HepG2 (cell line): Measurements from ENCODE around the gene NSMCE1. TPM values are rescaled to one million over a fixed set of nuclear protein-coding genes. Genes with fewer than 3 reads are reported as not detected.

ENCODE experiments used
- DR1 ChIP-seq: sonication (generic); formaldehyde crosslinking; IDR thresholded peaks from 2 replicates; pipeline ENCODE4 v1.8.0; 2021; ENCODE audit warnings: mild to moderate bottlenecking, missing genetic modification reagents, inconsistent platforms
- ELF3 ChIP-seq: IDR thresholded peaks from 2 replicates; pipeline ENCODE4 v1.6.1; 2016; ENCODE audit warnings: missing genetic modification reagents, missing compliant biosample characterization
- FOSL2 ChIP-seq: sonication (generic); formaldehyde crosslinking; IDR thresholded peaks from 2 replicates; pipeline ENCODE4 v1.4.0; 2020; ENCODE audit warnings: missing genetic modification reagents
- GATAD2A ChIP-seq: IDR thresholded peaks from 2 replicates; pipeline ENCODE4 v1.6.1; 2016
- GFI1 ChIP-seq: sonication (generic); formaldehyde crosslinking; IDR thresholded peaks from 2 replicates; pipeline ENCODE4 v1.5.0; 2020; ENCODE audit warnings: missing genetic modification reagents, mild to moderate bottlenecking, borderline replicate concordance
- PAF1 ChIP-seq: IDR thresholded peaks from 2 replicates; pipeline ENCODE4 v1.6.1; 2016; ENCODE audit warnings: missing genetic modification reagents, missing compliant biosample characterization
- SMC3 ChIP-seq: IDR thresholded peaks from 2 replicates; pipeline ENCODE4 v1.6.1; 2011; ENCODE audit warnings: low read length, improper control_type of control experiment
- STAG1 ChIP-seq: sonication (generic); formaldehyde crosslinking; IDR thresholded peaks from 2 replicates; pipeline ENCODE4 v1.4.0; 2020; ENCODE audit warnings: missing genetic modification reagents
- XRCC5 ChIP-seq: fragments of 200-400 bp; formaldehyde crosslinking; optimal IDR thresholded peaks from 2 replicates; pipeline ENCODE3; 2017; ENCODE audit warnings: mild to moderate bottlenecking, low read length
- ZNF501 ChIP-seq: sonication (generic); formaldehyde crosslinking; IDR thresholded peaks from 2 replicates; pipeline ENCODE4 v1.5.1; 2020; ENCODE audit warnings: mild to moderate bottlenecking, moderate library complexity, missing genetic modification reagents
- ZNF572 ChIP-seq: sonication (generic); formaldehyde crosslinking; IDR thresholded peaks from 2 replicates; pipeline ENCODE4 v1.5.1; 2020; ENCODE audit warnings: mild to moderate bottlenecking, missing genetic modification reagents
- polyA plus RNA-seq, 8 experiments: library from polyadenylated mRNA; depleted of rRNA in 3 of 8; stranded (reverse) in 7 of 8; unstranded in 1 of 8; fragments of >200 nt; fragmentation: Illumina TruSeq in 4 of 8; extraction: Trizol in 4 of 8; gene quantifications; 2 replicates each; pipeline versions ENCODE4 v1.2.1 to v1.2.3, GENCODE V29; 2011 to 2016; ENCODE audit warnings: low read depth in 4 of 8, missing spikeins in 1 of 8, mixed read lengths in 1 of 8; ENCODE audit not compliant: insufficient read depth in 1 of 8
- total RNA-seq, 5 experiments: library from RNA; depleted of rRNA; stranded (reverse); fragments of >200 nt; fragmentation: Illumina TruSeq; extraction: Trizol; gene quantifications; 2 replicates each; pipeline ENCODE4 v1.2.3, GENCODE V29; 2016; ENCODE audit warnings: low read depth in 1 of 5
- TF ChIP-seq, protein P1 (sequence below): sonication (generic); formaldehyde crosslinking; IDR thresholded peaks from 2 replicates; pipeline ENCODE4 v1.5.1; 2020; ENCODE audit warnings: mild to moderate bottlenecking, moderate library complexity, missing genetic modification reagents
- TF ChIP-seq, protein P2 (sequence below): sonication (generic); formaldehyde crosslinking; IDR thresholded peaks from 2 replicates; pipeline ENCODE4 v1.4.0; 2020; ENCODE audit warnings: missing genetic modification reagents
- TF ChIP-seq, protein P3 (sequence below): sonication (generic); formaldehyde crosslinking; IDR thresholded peaks from 2 replicates; pipeline ENCODE4 v1.5.0; 2020; ENCODE audit warnings: mild to moderate bottlenecking, missing genetic modification reagents, moderate library complexity

The NSMCE1 gene
- total and polyA plus RNA-seq, 2 of the 13 experiments (the other 11 are each of a cell fraction or from before 2014, with no cell fraction given): 42.7 to 52.9 TPM

DNA sequence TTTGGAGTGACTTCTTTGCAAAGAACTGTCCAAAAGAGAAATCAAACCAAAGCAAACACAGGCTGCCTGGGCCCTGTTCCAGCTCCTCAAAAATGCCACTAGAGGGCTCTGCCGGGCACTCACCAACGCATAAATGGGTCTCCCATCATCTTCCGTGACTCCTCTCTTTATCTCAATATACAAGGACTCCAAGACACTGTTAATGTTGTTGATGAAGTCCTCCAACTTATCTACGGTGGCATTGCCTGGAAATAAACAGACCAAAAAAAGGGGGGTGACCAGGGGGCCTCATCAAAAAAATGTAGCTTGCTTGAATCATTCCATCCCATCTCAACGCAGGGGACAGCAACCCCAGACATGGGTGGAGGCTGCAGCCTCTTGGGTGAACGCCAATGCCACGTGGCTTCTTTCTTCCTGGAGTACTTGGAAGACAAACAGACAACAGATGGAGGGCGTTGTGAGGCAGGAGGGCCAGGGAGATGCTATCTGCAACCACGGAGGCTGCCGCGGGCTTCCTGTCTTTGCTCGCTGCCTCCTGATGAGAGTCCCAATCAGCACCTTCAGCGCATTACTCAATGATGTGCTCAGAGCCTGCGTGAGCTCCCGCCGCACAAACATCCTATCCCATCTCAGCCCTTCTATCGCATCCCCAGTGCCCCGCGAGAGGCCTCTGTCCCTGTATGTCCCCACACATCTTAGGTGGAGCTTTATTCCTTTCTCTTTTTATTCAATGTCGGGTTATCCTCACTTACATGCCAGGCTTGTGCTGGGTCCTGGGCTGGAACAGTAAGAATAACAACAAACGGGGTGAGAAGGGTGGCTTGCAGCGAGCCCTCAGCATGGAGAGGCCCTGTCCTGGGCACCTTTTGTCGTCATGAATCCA is 33.3 kb downstream of the NSMCE1 start (continued):
- TF ChIP-seq, protein P1, sequence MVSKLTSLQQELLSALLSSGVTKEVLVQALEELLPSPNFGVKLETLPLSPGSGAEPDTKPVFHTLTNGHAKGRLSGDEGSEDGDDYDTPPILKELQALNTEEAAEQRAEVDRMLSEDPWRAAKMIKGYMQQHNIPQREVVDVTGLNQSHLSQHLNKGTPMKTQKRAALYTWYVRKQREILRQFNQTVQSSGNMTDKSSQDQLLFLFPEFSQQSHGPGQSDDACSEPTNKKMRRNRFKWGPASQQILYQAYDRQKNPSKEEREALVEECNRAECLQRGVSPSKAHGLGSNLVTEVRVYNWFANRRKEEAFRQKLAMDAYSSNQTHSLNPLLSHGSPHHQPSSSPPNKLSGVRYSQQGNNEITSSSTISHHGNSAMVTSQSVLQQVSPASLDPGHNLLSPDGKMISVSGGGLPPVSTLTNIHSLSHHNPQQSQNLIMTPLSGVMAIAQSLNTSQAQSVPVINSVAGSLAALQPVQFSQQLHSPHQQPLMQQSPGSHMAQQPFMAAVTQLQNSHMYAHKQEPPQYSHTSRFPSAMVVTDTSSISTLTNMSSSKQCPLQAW: 0 out of 2 replicates have a peak, but pooled peaks have one; percentile 19
- TF ChIP-seq, protein P2, sequence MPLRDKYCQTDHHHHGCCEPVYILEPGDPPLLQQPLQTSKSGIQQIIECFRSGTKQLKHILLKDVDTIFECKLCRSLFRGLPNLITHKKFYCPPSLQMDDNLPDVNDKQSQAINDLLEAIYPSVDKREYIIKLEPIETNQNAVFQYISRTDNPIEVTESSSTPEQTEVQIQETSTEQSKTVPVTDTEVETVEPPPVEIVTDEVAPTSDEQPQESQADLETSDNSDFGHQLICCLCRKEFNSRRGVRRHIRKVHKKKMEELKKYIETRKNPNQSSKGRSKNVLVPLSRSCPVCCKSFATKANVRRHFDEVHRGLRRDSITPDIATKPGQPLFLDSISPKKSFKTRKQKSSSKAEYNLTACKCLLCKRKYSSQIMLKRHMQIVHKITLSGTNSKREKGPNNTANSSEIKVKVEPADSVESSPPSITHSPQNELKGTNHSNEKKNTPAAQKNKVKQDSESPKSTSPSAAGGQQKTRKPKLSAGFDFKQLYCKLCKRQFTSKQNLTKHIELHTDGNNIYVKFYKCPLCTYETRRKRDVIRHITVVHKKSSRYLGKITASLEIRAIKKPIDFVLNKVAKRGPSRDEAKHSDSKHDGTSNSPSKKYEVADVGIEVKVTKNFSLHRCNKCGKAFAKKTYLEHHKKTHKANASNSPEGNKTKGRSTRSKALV (CRISPR knock-in tag): 0 out of 2 replicates have a peak, but pooled peaks have one; percentile 34
- peak; percentile 21; the same call in 1 of the 2 replicates for TF ChIP-seq FOSL2 (CRISPR knock-in tag)
- TF ChIP-seq PAF1 (CRISPR knock-in tag): no peak
- TF ChIP-seq ZNF572 (CRISPR knock-in tag): no peak
- peak; percentile 94 for TF ChIP-seq STAG1 (CRISPR knock-in tag)
- 0 out of 2 replicates have a peak, but pooled peaks have one; percentile 30 for TF ChIP-seq ZNF501
- peak; percentile 80 for TF ChIP-seq GFI1 (CRISPR knock-in tag)
- TF ChIP-seq GATAD2A (CRISPR knock-in tag): peak; percentile 50; the same call in 1 of the 2 replicates
- peak; percentile 26; the same call in 1 of the 2 replicates for TF ChIP-seq ELF3 (CRISPR knock-in tag)
- peak; percentile 99 for TF ChIP-seq SMC3
- TF ChIP-seq DR1 (CRISPR knock-in tag): no peak
- TF ChIP-seq, protein P3, sequence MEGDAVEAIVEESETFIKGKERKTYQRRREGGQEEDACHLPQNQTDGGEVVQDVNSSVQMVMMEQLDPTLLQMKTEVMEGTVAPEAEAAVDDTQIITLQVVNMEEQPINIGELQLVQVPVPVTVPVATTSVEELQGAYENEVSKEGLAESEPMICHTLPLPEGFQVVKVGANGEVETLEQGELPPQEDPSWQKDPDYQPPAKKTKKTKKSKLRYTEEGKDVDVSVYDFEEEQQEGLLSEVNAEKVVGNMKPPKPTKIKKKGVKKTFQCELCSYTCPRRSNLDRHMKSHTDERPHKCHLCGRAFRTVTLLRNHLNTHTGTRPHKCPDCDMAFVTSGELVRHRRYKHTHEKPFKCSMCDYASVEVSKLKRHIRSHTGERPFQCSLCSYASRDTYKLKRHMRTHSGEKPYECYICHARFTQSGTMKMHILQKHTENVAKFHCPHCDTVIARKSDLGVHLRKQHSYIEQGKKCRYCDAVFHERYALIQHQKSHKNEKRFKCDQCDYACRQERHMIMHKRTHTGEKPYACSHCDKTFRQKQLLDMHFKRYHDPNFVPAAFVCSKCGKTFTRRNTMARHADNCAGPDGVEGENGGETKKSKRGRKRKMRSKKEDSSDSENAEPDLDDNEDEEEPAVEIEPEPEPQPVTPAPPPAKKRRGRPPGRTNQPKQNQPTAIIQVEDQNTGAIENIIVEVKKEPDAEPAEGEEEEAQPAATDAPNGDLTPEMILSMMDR (CRISPR knock-in tag): peak; percentile 85
- peak; percentile 69 for TF ChIP-seq XRCC5
